OCI-LY7 (cell line): ENCODE results near the gene CFP.

ENCODE experiments used
- EZH2phosphoT487 ChIP-seq: fragments of 200-600 bp; sonication (generic); IDR thresholded peaks from 2 replicates; pipeline ENCODE4 v1.6.1; 2018; ENCODE audit warnings: low read depth, borderline replicate concordance, mild to moderate bottlenecking, mixed run types, antibody characterized with exemption, low read length, moderate library complexity, mixed read lengths
- TF ChIP-seq, protein P1 (sequence below): fragments of 200-600 bp; sonication (generic); conservative IDR thresholded peaks from 2 replicates; pipeline ENCODE4 v1.5.1; 2014; ENCODE audit warnings: mild to moderate bottlenecking, antibody characterized with exemption, low read length, moderate library complexity, mixed read lengths

DNA sequence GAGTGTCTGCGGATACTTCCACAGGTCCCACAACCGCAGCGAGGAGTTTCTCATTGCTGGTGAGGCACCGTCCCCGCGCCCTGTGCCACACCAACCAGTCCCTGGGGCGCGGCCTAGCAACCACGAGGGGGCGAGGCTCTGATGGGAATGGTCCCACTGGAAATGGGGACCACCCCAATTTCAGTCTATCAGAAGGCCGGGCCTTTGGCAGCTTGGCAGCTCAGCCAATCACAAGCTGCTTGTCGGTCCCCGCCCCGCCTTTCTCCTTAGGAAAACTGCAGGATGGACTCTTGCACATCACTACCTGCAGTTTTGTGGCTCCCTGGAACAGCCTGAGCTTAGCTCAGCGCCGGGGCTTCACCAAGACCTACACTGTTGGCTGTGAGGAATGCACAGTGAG, 44.5 kb downstream of the CFP start:
- TF ChIP-seq, protein P1, sequence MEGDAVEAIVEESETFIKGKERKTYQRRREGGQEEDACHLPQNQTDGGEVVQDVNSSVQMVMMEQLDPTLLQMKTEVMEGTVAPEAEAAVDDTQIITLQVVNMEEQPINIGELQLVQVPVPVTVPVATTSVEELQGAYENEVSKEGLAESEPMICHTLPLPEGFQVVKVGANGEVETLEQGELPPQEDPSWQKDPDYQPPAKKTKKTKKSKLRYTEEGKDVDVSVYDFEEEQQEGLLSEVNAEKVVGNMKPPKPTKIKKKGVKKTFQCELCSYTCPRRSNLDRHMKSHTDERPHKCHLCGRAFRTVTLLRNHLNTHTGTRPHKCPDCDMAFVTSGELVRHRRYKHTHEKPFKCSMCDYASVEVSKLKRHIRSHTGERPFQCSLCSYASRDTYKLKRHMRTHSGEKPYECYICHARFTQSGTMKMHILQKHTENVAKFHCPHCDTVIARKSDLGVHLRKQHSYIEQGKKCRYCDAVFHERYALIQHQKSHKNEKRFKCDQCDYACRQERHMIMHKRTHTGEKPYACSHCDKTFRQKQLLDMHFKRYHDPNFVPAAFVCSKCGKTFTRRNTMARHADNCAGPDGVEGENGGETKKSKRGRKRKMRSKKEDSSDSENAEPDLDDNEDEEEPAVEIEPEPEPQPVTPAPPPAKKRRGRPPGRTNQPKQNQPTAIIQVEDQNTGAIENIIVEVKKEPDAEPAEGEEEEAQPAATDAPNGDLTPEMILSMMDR = no peak
- no peak for TF ChIP-seq EZH2phosphoT487
